Medulla oblongata (tissue), 1 donor: Measurements from ENCODE around the gene RGS1.

Experiments used
- DNase-seq: peaks from one replicate; pipeline ENCODE4 v3.0.0-alpha.2; 2015; ENCODE audit errors: extremely low spot score

The RGS1 gene

DNA sequence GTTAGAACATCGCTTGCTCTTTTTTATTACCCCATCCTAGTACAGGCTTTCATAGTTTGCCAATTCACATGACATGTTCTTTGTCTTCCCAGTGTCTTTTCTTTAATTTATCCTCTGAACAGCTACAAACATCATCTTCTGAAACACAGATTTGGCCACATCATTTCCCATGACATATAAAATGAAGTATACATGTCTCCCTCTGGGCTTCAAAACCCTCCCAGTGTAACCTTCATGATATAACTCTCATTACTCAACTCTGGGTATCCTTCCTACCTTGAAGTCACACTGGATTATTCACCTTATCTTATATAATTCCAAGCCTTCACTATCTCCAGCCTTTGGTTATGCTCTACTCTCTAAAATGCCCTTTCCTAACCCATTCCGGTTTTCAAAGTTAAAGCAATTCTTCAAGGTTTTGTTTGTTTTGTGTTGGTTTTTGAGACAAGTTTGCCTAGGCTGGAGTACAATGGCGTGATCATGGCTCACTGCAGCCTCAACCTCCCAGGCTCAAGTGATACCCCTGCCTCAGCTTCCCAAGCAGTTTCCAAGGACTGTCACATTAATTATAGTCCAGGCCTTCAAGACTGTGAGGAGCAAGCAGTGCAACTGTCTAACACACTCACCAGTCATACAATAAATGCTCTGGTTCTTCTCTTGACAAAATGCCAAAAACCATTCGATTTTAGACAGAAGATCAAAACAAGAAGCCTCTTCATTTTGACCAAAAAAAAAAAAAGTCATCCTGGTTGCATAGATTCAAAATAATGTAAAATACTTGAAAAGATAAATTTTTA is 5.8 kb downstream of the RGS1 start:
- DNase-seq: no peak

DNA sequence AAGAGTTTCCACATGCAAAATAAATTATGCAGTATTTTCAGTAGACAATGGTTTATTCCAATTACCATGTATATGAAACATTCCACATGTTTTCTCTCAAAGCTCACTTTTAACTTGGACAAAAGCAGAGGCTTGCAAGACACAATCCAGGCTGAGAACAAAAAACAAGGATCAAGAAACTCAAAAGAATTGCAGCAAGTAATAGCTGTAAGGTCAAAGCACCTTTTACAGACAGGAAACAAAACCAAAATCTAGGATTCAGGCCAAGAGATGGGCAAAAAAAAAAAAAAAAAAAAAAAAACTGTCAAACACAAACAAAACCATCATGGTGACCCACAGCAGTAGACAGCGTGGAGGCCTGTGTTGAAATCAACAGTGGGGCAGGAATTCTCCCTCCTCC is 9.3 kb downstream of the RGS1 start:
- DNase-seq: no peak

DNA sequence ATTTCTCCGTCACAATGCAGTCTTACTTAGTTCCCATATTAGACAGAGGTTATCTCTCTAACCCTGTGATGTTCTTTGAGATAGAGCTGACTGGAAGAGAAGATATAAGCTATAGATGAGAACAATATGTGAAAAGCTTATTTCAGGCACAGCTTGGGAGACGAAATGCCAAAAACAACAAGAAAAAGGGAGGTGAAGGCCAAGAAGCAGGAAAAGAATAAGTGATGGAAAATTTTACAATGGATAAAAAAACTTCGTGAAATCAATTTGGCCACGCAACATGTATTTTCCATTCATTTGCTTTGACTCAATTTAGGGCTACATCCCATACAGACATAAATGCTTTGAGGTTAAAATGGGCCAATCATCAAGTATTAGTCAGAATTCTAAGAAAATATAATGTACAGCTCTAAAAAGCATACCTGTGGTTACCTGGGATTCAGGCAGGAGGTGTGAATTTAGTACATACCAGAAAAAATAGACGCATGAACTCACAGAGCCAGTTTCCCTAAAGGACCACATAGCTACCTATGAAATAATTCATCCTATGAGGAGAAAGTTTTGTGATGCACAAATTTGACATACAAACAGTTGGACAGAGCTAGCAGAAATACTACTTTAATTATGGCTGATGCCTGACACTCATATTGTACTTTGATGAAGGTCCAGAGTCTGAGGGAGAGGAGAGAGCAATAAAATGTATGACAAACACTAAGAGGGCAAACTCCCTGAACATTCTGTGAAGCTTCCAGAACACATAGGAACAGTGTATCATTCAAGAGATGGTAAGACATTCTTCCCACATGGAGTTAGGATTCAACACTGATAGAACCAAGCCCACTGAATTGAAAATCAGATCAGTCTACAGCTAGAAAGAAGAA is 12.1 kb downstream of the RGS1 start:
- DNase-seq: no peak

DNA sequence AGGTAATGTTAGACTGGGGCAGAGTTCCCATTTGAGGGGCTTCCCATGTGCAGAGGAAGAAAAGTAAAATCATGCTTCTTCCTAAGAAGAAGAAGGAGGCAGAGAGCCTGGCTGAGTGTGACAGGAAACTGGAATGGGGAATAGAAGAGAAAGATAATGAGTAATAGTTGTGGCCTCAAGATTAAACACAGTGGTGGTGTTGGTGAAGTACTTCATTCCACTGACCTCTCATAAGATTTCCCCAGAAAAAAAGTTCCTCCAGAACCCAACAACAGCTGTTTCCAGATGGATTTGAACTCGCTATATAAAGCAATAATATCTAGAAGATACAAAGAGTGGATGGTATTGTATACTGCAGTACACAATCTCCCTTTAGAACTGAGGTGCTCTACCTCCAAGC is 13.0 kb downstream of the RGS1 start:
- DNase-seq: no peak

DNA sequence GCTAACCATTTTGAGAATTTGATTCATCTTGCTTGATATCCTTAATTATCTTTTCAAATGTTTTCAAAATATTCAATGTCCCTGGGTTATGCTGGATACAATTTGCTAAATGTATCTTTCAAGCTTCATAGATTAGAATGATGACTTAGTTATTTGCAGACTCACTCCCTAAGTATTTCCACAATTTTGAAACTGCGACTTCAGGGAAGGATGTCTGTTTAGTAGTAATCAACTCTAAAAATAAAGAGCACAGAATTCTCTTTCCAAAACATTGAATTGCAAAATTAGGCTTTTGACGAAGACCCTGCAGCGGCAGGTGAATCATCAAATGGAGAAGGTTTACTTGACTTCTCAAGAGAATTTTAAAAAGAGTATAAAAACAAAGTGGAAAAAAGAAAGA is 14.2 kb downstream of the RGS1 start:
- no peak for DNase-seq

DNA sequence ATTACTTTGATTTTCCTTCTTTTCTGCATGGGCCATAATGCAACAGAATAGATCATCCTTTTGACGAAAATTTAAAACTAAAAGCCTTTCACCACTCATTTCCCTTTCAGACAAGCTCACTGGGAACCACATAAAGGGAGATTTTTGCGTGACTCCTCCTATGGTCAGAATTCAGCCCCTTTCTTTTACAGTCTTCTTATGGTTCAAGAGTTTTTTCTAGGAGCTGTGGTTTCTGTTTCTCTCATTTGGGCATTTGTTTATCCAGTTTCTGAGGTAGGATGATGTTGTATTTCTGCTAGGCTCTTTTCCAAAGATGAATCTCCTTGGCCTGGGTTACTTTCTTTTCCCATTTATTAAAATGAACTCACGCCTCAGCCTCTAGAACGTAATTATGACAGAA is 16.9 kb downstream of the RGS1 start:
- DNase-seq: no peak

DNA sequence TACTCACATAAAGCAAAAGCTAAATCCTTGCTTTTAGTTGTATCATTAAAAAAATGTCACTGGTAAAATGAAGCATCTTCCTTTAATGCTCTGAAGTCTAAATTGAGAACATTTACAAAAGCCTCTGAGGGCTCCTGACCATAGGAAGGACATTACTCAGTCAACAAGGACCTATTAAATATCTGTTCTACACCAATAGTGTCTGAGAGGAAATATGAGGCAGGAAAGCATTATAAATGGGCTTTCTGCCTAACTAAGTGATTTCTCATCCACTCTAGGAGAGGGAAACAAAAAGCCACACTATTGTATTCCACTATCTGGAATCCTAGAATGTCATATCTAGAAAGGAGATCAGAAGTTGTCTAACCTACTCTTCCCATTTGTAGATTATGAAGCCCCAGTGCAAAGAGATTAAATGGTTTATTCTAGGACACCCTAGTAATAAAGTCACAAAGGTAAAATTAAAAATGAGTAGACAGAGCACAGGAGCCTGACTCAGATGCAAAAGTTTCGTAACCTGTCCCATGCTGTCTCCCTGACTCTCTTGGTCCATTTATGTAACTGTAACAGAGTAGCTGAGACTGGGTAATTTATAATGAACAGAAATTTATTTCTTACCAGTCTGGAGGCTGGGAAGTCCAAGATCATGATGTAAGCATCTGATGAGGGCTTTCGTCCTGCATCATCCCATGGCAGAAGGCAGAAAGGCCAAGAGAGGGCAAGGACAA is 17.6 kb downstream of the RGS1 start:
- DNase-seq: no peak

DNA sequence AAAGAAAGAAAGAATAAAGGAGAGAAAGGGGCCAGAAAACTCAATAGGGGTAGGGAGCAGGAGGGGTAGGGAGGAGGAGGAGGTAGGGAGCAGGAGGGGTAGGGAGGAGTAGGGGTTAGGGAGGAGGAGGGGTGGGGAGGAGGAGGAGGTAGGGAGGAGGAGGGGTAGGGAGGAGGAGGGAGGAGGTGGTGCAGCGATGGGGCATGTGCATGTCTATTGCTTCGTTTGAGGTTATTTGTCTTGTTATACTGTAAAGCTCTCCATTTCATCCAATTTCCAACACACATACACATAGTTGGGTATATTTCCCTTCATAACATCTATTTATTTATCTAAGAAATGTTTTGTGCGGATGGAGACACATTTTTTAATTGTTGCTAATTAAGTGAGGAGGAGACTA is 19.7 kb downstream of the RGS1 start:
- no peak for DNase-seq

DNA sequence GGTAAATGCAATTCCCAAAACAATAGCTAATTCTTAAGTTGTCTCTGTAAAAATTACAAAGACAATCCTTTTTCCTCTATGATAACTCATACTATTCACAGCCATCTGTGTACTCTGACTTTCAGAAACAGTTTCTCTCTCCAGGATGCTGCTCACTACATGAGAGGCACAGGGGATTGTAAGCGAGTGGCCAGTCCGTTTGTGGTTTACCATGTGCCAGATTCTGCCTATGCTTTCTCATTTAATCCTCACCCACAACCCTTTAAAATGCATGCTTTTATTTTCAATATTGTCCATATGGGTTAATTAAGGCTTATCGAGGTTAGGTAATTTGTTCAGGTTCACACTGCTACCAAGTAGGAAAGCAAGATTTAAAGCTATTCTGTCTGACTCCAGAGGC is 23.0 kb downstream of the RGS1 start:
- DNase-seq: no peak

DNA sequence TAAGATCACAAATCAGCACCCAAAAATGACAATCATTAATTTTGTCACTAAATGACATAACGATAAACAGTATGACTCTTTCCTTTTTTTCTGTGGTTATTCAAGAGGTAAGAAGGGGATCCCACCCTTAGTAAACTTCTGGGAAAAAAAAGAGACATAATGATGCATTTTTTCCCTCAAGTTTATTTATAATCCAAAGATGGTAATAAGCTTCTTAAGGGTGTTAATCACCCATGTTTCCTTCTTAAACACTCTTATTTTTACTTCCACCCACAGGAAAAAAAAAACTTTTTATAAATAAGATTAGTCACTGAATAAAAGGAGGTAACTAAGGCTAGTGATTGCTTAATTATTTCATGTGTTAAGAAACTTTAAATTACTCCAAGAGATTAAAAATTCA is 24.7 kb downstream of the RGS1 start:
- no peak for DNase-seq

DNA sequence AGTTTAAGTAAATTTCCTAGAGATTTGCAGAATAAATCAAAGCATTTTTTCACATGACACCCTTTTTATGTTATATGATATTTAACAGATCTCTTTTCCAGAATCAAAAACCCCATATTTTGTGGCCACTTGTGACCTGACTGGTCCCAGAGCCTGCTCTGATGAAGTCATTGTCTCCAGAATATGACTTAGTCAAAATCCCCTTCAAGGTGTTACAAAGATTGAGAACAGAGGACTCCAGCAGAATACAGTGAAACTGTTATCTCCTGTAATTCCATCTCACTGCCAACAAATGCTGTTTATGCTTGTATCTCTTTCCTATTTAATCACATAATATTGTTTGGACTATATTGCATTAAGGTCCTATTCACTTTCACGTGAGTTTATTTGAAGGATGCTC is 25.6 kb downstream of the RGS1 start:
- no peak for DNase-seq

DNA sequence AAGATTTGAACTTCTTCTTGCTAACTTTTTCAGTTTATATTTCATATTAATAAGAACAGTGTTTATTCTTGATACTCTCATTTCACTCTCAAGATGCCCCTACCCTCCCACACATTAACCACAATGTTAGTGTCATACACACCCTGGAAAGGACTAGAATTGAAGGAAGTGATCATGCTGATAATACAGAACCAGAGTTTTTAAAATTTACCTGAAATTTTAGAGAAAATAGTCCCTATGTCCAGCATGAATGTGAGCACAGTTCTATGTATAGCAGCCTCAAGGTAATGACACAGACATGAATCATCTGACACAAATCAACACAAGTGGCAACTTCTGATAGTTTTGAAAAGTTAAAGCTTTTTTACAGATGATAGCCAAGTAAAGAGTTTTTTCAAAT is 26.0 kb downstream of the RGS1 start:
- DNase-seq: no peak

DNA sequence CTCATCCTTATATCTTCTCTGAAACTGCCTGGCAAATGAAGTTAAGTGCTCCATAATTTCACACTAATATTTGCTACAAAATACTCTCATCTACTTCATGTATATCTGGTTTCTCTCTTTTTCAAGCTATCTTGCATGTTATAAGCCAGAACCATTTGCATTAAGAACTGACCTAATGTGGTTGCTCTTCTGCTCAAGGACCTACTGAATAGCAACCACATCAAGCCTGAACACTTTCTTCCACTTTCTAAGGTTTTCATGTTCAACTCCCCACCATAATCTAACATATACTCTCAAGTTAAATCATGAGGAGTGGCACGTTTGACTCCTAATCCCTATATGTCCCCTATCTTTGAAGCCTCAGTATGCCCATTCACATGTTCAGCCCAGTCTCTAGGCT is 27.2 kb downstream of the RGS1 start:
- no peak for DNase-seq

DNA sequence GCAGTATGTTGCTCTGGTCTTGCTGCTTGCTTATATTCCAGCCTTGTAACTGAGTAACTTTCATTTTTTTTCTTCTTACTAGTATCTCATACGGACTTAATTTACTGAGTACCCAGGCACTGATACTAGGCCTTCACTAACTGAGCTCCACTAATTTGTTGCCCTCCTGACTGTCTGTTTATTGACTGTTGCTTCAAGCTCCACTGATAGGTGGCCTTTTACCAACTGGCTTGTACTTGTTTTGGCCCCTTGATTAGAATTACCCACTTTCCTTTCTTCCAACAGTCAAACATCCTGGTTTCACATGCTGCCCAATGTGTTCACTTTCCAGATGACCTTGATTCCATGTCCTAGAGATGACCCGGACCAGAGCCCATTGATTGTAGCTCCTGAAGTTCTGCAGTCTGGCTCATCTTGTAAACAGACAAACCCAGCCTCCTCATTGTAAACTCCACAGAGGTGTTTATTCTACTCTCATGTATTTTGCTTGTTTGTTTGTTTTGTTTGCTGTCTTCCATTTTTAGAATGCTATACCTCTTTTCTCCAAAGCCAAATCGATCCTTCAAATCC is 27.7 kb downstream of the RGS1 start:
- DNase-seq: no peak

DNA sequence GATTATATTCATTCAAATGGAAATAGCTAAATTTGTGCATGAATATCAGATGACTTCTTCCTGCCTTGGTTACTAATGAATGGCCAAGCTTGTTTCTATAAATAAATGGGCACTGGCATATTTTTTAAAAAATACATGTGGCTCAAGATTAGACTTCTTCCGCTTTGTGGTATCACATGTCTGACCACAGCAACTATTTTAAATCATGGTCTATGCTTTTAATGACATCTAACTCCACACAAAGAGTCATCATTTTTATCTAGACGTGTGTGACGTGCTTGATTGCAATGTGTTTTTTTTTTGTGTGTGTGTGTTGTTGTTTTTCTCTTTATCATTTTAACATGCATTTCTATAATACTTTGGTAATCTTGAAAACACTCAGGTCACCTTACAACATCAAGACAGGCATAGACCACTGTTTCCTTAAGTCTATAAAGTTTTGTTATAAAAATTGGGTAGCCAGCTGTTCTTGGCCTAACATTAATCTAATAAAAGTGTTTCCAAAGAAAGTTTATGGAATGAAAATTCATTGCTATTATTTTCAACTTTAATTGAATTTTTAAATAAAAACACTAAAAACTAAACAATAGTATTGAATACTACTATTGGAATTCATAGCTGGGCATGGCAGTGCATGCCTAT is 29.5 kb downstream of the RGS1 start:
- peak; percentile 52 for DNase-seq

DNA sequence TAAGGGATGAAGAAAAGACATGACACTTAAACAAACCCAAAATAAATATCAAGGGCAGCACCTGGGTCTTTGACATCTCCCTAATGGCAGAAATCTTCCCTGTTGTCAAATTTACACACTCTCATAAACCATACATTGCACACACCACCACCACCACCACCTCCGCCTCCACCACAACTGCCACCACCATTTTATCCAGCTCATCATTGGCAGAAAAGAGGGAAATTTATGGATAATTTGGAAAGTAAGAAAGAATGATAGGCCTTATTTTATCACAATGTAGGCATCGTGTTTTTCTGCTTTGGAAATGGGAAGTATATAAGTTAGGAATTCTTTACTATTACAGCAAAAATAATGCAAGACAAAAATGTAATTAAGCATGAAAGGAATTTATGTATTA is 33.1 kb downstream of the RGS1 start:
- no peak for DNase-seq

DNA sequence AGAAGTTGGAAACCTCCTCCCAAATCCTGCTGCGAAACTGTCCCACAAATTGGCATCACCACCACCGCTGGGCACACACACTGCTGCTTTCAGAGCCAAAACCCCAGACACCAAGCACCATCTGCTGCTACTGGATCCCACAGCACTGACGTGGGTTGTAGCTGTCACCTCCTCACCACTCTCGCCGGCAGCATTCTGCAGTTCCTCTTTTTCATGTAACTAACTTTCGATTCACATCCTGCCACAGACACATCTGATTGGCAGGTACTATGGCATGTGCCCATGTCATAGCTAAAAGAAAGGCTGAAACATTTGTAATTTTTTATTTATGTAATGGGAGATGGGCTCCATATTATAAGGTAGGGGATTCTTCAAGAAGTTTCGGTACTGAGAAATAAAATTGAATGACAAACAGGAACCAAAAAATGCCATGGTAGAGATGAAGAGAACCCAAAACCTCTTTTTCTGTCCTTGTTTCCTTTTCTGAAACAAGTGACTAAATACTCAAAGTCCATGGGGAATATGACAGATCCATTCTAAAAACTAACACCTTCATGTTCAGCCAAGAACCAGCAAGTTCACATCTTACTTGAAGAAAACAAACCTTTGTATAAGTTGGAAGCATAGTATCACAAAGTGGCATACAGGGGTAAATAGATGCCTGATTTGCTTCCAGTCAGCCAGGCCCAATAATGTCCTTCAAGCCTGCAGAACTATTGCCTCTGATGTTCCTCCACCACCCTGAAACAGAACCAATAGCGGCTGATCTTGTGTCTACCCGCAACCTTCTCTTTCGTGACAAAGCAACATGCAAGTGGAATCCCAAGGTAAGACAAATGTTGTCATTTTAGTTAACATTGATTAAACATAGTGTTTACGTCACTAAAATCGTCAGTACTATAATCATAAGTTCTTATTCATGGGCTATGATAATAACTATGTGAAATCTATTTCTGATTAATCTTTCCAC is 33.8 kb downstream of the RGS1 start:
- peak; percentile 81 for DNase-seq

DNA sequence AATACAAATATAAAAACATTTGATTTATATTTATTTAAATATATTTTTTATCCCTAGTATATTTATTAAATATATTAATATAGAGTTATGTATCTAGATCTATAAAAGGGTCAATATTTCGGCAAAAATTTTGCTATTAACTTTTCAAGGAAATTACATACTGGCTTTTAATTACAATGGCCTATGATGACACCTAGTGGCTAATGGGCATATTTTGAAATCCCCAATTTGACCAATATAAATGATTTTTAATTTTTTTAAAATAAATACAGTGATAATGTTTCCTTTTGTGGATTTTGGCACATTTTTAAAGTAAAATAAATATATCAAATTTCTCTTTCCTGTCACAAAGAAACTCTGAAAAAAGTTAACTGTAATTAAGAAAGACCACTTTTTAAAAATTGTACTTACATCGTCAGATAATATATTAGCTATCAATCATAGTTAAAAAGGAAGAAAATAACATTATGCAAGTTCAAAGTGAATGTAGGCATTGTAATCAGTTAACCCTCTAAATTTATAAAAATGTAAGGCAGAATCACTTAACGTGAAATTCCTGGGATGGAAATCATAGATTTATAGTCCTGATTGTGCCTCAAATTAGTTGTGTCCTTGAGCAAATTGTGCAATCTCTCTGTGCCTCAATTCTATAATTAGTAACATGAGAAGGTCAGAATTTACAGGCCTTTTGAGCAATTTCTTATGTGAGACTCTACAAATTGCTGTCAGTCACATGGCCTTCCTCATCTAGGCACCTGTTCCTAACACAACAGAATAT is 34.7 kb downstream of the RGS1 start:
- DNase-seq: peak; percentile 46

DNA sequence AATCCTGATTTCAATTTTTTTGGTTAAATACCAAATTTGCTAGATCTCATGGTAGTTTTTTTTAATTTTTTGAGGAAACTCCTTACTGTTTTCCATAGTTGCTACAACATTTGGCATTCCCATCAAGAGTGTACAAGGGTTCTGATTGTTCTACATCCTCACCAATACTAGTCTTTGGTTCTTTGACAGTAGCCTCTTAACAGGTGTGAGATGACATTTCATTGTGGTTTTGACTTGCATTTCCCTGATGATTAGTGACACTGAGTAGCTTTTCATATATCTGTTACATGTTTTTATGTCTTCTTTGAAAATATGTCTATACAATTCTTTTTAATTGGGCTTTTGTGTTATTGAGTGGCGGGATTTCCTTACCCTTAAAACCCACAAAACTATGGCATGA is 39.5 kb downstream of the RGS1 start:
- DNase-seq: no peak
